ENCODE data around the gene SOX9.

Gene SOX9

DNA sequence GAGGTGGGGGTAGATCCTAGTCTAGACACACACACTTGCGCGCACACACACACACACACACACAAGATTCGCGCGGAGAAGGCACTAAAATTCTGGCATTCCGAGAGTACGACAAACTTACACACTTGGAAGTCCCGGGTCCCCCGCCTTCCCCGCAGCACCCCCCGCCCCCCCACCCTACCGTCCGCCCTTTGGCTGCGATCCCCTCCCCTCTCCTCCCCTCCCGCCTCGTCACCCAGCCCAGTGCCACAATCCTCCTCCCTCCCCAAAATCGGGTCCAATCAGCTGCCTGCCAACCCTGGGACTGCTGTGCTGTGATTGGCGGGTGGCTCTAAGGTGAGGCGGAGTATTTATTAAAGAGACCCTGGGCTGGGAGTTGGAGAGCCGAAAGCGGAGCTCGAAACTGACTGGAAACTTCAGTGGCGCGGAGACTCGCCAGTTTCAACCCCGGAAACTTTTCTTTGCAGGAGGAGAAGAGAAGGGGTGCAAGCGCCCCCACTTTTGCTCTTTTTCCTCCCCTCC lies at the start of gene SOX9:
Gene SOX9 (plus strand): TSS at position 379 of the 522 bp plus-strand sequence. CDS start 372 bp downstream, outside the sequence.
- H3K36me3 ChIP-seq (replicated peaks), result no peaks in the 10 kb centered on the region
- in situ Hi-C loops (cut with MboI; ENCODE audit: low sequenced_read_pairs), result no loop called here
- no peaks in the 10 kb centered on the region for H3K9me3 ChIP-seq
- H3K4me3 ChIP-seq, result no peak within 1 kb of the TSS
- H3K4me1 ChIP-seq, result no peaks in the 10 kb centered on the region
- no peaks in the 10 kb centered on the region for H3K27me3 ChIP-seq (ENCODE audit: low read depth)
- no peak for DNase-seq (ENCODE audit: low spot score in 2 of 2)

DNA sequence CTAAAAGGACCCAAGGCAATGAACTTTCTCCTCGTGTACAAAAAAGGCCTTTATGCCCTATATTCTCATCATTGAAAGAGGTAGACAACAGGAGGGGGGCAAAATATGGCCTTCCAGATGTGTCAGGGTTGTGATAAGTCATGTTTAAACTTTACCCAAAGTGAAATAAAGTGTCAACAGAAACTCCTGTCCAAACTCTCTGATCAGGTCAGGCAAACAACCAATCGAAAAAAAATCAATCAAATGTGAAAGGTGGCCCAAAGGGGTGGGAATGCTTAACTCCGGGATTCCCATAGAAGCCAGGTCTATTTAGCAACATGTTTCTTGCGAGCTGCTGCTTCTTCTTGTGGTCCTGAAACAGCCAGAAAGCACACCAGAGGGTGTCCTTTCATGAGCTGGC lies 49.5 kb upstream of the SOX9 start:
- H3K36me3 ChIP-seq (replicated peaks), result no peaks in the 10 kb centered on the region
- H3K4me3 ChIP-seq, result no peak overlapping the region
- in situ Hi-C loops (cut with MboI; ENCODE audit: low sequenced_read_pairs), result no loop called here
- no peaks in the 10 kb centered on the region for H3K9me3 ChIP-seq
- H3K4me1 ChIP-seq, result no peaks in the 10 kb centered on the region
- no peaks in the 10 kb centered on the region for H3K27me3 ChIP-seq (ENCODE audit: low read depth)
- no peak for DNase-seq (ENCODE audit: low spot score in 2 of 2)

DNA sequence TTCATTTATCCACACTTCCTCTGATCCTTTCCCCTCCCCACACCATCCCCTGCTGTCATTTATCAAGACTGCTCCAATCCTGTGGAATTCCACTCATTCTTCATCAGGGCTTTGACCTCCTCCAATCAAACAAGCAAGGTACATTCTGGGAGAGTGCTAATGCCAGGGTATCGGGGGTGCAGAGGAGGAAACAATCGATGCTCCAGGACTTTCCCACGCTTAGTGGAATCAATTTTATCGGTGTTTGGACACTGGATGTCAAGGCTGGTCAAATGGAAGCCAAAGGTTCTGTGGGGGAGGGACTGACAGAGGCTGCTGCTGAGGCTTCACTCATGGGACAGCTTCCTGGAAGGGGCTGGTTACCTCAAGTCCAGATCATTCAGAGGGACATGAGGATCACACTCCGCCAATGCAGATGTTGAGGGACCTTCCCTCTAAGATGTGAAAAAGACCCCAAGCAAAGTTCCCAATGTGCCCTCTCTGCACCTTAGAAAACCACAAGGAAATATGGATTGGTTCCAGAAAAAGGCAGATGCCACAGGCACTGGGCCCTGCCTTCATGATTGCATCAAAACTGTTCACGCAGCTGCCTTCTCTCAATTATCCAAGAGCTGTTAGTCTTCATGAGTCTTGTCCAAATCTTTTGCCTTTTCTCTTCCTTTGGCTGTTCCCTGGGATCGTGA lies 44.7 kb upstream of the SOX9 start:
- no peaks in the 10 kb centered on the region for H3K9me3 ChIP-seq
- no peak overlapping the region for H3K4me3 ChIP-seq
- DNase-seq (ENCODE audit: low spot score in 2 of 2), result no peak
- H3K36me3 ChIP-seq (replicated peaks), result no peaks in the 10 kb centered on the region
- in situ Hi-C loops (cut with MboI; ENCODE audit: low sequenced_read_pairs), result no loop called here
- H3K4me1 ChIP-seq, result no peaks in the 10 kb centered on the region
- no peaks in the 10 kb centered on the region for H3K27me3 ChIP-seq (ENCODE audit: low read depth)

GRCh38 chr17:72076678-72077030 lies 44.2 kb upstream of the SOX9 start:
- Histone ChIP-seq H3K9me3 (no peaks in the 10 kb centered on the region), H3K36me3 (replicated peaks) (no peaks in the 10 kb centered on the region), H3K27me3 (ENCODE audit: low read depth) (no peaks in the 10 kb centered on the region), H3K4me1 (no peaks in the 10 kb centered on the region), H3K4me3 (no peak overlapping the region)
- DNase-seq (ENCODE audit: low spot score in 2 of 2), result no peak
- in situ Hi-C loops (cut with MboI; ENCODE audit: low sequenced_read_pairs), result no loop called here

DNA sequence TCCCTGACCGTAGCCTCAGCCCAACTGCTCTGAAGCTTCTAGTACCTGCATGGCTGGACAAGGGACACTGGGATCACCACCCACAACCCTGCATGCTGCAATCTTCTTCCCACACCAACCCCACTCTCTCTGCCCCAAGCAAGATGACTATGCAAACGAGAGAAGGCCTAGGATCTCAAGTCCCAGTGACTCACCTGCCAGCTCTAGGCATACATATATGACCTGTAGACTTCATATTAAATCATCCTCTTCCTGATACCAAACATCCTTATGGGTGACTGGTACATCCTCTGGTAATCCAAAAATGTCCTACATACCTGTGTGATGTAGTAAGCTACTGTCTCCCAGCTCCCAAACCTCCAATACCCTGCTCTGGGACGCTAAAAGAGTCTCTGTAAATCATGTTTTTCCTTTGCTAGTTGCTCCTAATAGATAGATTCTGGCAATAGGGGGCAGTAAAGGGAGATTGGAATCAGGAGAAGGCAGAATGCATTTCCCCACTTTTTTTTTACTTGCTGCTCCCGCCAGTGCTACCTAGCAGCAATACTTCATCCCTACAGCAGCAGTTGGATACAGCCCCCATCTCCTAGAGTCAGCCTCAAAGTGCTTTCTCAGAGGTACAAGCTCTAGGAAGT lies 43.4 kb upstream of the SOX9 start:
- H3K27me3 ChIP-seq (ENCODE audit: low read depth), result no peaks in the 10 kb centered on the region
- H3K9me3 ChIP-seq, result no peaks in the 10 kb centered on the region
- H3K4me1 ChIP-seq, result no peaks in the 10 kb centered on the region
- H3K4me3 ChIP-seq, result no peak overlapping the region
- in situ Hi-C loops (cut with MboI; ENCODE audit: low sequenced_read_pairs), result no loop called here
- DNase-seq (ENCODE audit: low spot score in 2 of 2), result no peak
- no peaks in the 10 kb centered on the region for H3K36me3 ChIP-seq (replicated peaks)

GRCh38 chr17:72079700-72080099 lies 41.1 kb upstream of the SOX9 start:
- no peak overlapping the region for H3K4me3 ChIP-seq
- H3K27me3 ChIP-seq (ENCODE audit: low read depth), result no peaks in the 10 kb centered on the region
- no peaks in the 10 kb centered on the region for H3K36me3 ChIP-seq (replicated peaks)
- in situ Hi-C loops (cut with MboI; ENCODE audit: low sequenced_read_pairs), result no loop called here
- DNase-seq (ENCODE audit: low spot score in 2 of 2), result no peak
- H3K9me3 ChIP-seq, result no peaks in the 10 kb centered on the region
- H3K4me1 ChIP-seq, result no peaks in the 10 kb centered on the region

DNA sequence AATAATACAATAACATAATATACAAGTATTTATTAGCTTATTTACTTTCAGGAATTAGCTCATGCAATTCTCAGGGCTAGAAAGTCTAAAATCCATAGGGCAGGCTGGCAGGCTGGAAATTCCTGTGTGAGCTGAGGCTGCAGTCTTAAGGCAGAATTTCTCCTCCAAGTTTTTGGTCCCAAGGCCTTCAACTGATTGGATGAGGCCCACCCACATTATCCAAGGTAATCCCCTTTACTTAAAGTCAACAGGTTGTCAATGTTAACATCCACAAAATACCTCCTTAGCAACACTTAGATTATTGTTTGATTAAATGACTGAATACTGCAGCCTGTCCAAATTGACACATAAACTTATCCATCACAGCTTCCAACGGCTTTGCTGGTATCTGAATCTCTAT lies 32.9 kb upstream of the SOX9 start:
- in situ Hi-C loops (cut with MboI; ENCODE audit: low sequenced_read_pairs), result no loop called here
- H3K4me1 ChIP-seq, result no peaks in the 10 kb centered on the region
- H3K9me3 ChIP-seq, result no peaks in the 10 kb centered on the region
- no peaks in the 10 kb centered on the region for H3K27me3 ChIP-seq (ENCODE audit: low read depth)
- no peak for DNase-seq (ENCODE audit: low spot score in 2 of 2)
- H3K4me3 ChIP-seq, result no peak overlapping the region
- H3K36me3 ChIP-seq (replicated peaks), result no peaks in the 10 kb centered on the region

DNA sequence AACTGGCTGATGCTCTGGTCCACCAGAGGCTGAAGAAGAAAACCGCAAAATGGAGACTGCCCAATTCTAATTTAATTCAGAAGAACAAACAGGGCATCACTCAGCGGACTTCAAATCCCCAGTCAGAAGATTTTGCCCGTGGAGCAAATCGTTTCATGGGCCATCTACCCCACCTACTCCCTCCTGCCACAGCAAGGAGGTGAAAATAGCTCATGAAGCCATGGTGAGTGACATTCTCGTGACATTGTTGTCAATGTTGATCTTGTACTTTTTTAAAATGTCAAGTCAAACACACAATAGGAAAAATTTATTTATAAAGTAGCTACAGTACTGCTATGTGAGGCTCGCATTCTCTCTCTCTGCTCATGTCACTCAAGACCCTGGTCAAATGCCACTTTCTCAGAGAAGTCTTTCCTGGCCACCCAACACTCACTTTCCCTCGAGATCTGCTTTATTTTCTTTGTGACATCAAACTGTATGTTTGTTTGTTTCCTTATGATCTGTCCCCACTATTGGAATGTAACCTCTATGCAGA lies 31.3 kb upstream of the SOX9 start:
- in situ Hi-C loops (cut with MboI; ENCODE audit: low sequenced_read_pairs), result no loop called here
- Histone ChIP-seq H3K4me1 (no peaks in the 10 kb centered on the region), H3K4me3 (no peak overlapping the region), H3K9me3 (no peaks in the 10 kb centered on the region), H3K27me3 (ENCODE audit: low read depth) (no peaks in the 10 kb centered on the region), H3K36me3 (replicated peaks) (no peaks in the 10 kb centered on the region)
- DNase-seq (ENCODE audit: low spot score in 2 of 2), result no peak

GRCh38 chr17:72090108-72090507 lies 30.7 kb upstream of the SOX9 start:
- H3K9me3 ChIP-seq, result no peaks in the 10 kb centered on the region
- DNase-seq (ENCODE audit: low spot score in 2 of 2), result no peak
- no peaks in the 10 kb centered on the region for H3K27me3 ChIP-seq (ENCODE audit: low read depth)
- in situ Hi-C loops (cut with MboI; ENCODE audit: low sequenced_read_pairs), result no loop called here
- H3K4me3 ChIP-seq, result no peak overlapping the region
- no peaks in the 10 kb centered on the region for H3K36me3 ChIP-seq (replicated peaks)
- H3K4me1 ChIP-seq, result no peaks in the 10 kb centered on the region

DNA sequence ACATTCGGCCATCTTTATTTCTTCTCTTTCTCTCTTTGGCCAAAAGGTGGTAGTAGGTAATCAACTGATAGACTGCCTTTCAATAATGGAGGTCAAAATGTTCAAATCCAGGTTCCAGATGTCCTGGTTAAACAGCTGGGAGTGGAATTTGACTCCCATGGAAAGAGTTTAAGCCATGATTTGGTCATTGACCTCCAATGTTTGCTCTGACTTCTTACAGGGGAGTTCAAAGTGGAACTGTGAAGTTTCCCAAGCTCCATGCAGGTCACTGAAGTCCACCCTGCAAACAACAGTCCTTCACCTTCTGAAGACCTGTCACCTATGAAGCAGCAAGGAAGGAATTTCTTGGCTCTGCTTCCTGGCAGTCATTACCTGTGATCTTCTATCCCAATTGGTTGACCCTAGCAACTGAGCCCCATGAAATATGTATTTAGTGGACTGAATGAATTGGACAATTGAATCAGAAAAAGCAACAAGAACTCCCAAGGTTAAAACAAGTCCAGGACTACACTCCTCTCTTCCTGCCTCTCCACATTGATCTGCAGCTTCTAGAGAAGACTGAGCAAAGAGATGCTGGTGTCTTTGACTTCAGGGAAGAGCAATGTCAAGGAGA lies 28.0 kb upstream of the SOX9 start:
- Histone ChIP-seq H3K4me1 (no peaks in the 10 kb centered on the region), H3K9me3 (no peaks in the 10 kb centered on the region), H3K36me3 (replicated peaks) (no peaks in the 10 kb centered on the region), H3K27me3 (ENCODE audit: low read depth) (no peaks in the 10 kb centered on the region), H3K4me3 (no peak overlapping the region)
- in situ Hi-C loops (cut with MboI; ENCODE audit: low sequenced_read_pairs), result no loop called here
- no peak for DNase-seq (ENCODE audit: low spot score in 2 of 2)

DNA sequence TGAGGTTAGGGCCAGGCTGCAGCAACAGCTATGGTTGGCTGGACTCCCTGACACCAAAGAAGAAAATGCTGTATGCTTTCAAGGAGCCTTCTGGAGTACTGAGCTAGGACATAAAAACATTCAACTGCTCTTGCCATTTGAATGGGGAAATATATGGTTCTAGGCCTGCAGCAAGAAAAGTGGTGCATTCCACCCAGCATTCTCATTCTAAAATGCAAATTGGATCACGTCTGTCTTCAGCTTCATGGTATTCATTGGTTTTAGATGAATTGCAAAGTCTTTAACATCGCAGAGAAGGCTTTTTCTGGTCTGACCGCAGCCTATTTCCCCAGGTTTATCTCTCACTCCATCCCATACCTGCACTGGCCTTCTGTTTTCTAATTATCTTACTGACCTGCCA lies 27.1 kb upstream of the SOX9 start:
- DNase-seq (ENCODE audit: low spot score in 2 of 2), result no peak
- in situ Hi-C loops (cut with MboI; ENCODE audit: low sequenced_read_pairs), result no loop called here
- Histone ChIP-seq H3K4me3 (no peak overlapping the region), H3K9me3 (no peaks in the 10 kb centered on the region), H3K4me1 (no peaks in the 10 kb centered on the region), H3K36me3 (replicated peaks) (no peaks in the 10 kb centered on the region), H3K27me3 (ENCODE audit: low read depth) (no peaks in the 10 kb centered on the region)

DNA sequence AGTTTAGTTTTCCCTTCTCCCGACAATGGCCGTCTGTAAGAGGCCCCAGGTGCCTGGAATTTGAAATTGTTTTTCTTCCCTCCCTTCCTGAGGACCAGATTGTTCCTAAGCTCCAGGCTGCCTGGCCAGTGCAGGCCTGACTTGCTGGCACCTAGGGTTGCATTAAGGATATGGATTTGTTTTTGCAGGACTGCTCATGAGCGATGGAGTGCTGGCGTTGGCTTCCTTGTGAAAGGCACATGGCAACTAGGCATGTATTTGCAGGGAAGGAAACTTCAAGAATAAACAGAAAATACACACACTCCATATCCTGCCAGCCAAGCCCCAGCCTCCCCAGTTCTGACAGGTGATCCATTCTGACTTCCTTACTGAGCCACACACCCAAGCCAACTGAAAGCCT lies 25.5 kb upstream of the SOX9 start:
- no peak for DNase-seq (ENCODE audit: low spot score in 2 of 2)
- Histone ChIP-seq H3K9me3 (no peaks in the 10 kb centered on the region), H3K4me3 (no peak overlapping the region), H3K4me1 (no peaks in the 10 kb centered on the region), H3K36me3 (replicated peaks) (no peaks in the 10 kb centered on the region), H3K27me3 (ENCODE audit: low read depth) (no peaks in the 10 kb centered on the region)
- in situ Hi-C loops (cut with MboI; ENCODE audit: low sequenced_read_pairs), result no loop called here

DNA sequence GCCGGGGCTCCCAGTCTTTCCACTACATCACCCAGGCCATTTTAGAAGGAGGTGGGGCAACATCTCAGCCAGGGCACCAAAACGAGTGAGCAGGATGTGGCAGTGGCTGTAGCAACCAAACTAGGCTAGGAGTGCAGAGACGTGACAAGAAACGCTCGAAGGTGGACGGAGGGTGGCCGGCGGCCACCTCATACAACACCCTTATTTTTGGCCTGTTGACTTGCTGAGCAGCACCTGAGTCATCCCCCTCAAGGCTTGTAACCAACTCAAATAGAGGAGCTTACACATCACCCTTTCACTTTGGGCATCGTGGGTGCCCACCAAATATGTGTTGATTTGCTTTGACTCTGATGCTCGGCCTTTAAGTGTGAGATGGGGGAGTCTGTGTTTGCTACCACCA lies 23.7 kb upstream of the SOX9 start:
- H3K9me3 ChIP-seq, result no peaks in the 10 kb centered on the region
- H3K4me3 ChIP-seq, result no peak overlapping the region
- in situ Hi-C loops (cut with MboI; ENCODE audit: low sequenced_read_pairs), result no loop called here
- no peaks in the 10 kb centered on the region for H3K36me3 ChIP-seq (replicated peaks)
- H3K4me1 ChIP-seq, result no peaks in the 10 kb centered on the region
- no peaks in the 10 kb centered on the region for H3K27me3 ChIP-seq (ENCODE audit: low read depth)
- DNase-seq (ENCODE audit: low spot score in 2 of 2), result no peak

DNA sequence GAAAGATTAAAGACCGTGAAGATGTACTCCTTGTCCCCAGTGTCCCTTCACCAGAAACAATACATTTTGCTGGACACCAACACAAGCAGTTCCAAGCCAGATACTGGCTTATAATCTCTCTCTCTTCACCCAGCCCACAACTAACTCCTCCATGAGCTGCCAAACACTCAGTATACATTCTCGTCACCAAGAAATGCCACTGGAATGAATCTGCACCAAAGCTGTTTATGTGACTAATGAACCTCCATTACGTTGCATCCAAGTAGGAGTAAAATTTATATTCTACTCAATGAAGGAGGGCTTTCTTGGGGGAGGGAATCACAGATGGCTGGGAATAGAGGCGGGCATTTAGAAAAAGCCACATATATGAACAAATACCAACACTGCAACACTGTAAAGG lies 20.9 kb upstream of the SOX9 start:
- Histone ChIP-seq H3K9me3 (no peaks in the 10 kb centered on the region), H3K27me3 (ENCODE audit: low read depth) (no peaks in the 10 kb centered on the region), H3K4me1 (no peaks in the 10 kb centered on the region), H3K36me3 (replicated peaks) (no peaks in the 10 kb centered on the region), H3K4me3 (no peak overlapping the region)
- in situ Hi-C loops (cut with MboI; ENCODE audit: low sequenced_read_pairs), result no loop called here
- DNase-seq (ENCODE audit: low spot score in 2 of 2), result no peak
